SK-N-SH (cell line): ENCODE results near the gene ACOXL. TPM values are rescaled to one million over a fixed set of nuclear protein-coding genes. Genes with fewer than 3 reads are reported as not detected.

Source experiments
- CTCF ChIA-PET: fragments of 300-600, 350-600 bp; formaldehyde crosslinking; extraction: SDS; loops from one replicate; lab custom pipeline; 2021; lab: Yijun Ruan, JAX
- POLR2A ChIA-PET: fragments of 350-600 bp; sonication (Branson Sonifier 250); formaldehyde crosslinking; extraction: SDS; loops from one replicate; lab custom pipeline; 2020; ENCODE audit warnings: antibody characterized with exemption, inconsistent platforms; lab: Yijun Ruan, JAX
- DNase-seq: peaks from one replicate; pipeline ENCODE4 v3.0.0; 2012
- H2AFZ ChIP-seq: fragments of 200-600 bp; sonication (generic); 2 replicates; pipeline ENCODE4 v1.8.1; 2016; ENCODE audit warnings: antibody characterized with exemption, mild to moderate bottlenecking, low read depth
- H3F3A ChIP-seq: fragments of 200-600 bp; sonication (generic); replicated peaks from 2 replicates; pipeline ENCODE3; 2016; ENCODE audit warnings: antibody characterized with exemption, mild to moderate bottlenecking; ENCODE audit not compliant: insufficient read depth
- H3K27ac ChIP-seq, 2 experiments: fragments of 200-500 bp in 1 of 2; fragments of 200-600 bp in 1 of 2; sonication (Bioruptor generic) in 1 of 2; sonication (generic), shearing (Covaris generic) in 1 of 2; 2 replicates each; pipeline versions ENCODE4 v1.5.1 to v1.6.1; 2014 to 2016; ENCODE audit warnings: low read depth in 2 of 2, inconsistent platforms in 1 of 2, low read length in 1 of 2, mild to moderate bottlenecking in 1 of 2, mixed read lengths in 1 of 2
- H3K27me3 ChIP-seq: fragments of 200-600 bp; sonication (generic), shearing (Covaris generic); 2 replicates; pipeline ENCODE4 v1.6.1; 2016; ENCODE audit warnings: mixed run types; ENCODE audit not compliant: insufficient read depth
- H3K36me3 ChIP-seq, 2 experiments: fragments of 200-500 bp in 1 of 2; fragments of 200-600 bp in 1 of 2; sonication (Bioruptor generic) in 1 of 2; sonication (generic) in 1 of 2; replicated peaks in 1 of 2; 2 replicates each; pipeline versions ENCODE3 to v1.5.1; 2014 to 2016; ENCODE audit warnings: low read length in 1 of 2, mild to moderate bottlenecking in 1 of 2; ENCODE audit not compliant: insufficient read depth in 2 of 2, control insufficient read depth in 1 of 2
- H3K4me1 ChIP-seq, 2 experiments: fragments of 200-500 bp in 1 of 2; fragments of 200-600 bp in 1 of 2; sonication (Bioruptor generic) in 1 of 2; sonication (generic), shearing (Covaris generic) in 1 of 2; 2 replicates each; pipeline versions ENCODE4 v1.5.1 to v1.6.1; 2014 to 2016; ENCODE audit warnings: low read depth in 1 of 2, low read length in 1 of 2, mixed run types in 1 of 2; ENCODE audit not compliant: insufficient read depth in 2 of 2, control insufficient read depth in 1 of 2
- H3K4me2 ChIP-seq: fragments of 200-600 bp; sonication (generic), shearing (Covaris generic); 2 replicates; pipeline ENCODE4 v1.6.1; 2017; ENCODE audit warnings: mixed run types
- H3K4me3 ChIP-seq, 2 experiments: fragments of 200-500 bp in 1 of 2; fragments of 200-600 bp in 1 of 2; sonication (Bioruptor generic) in 1 of 2; sonication (generic), shearing (Covaris generic) in 1 of 2; 2 replicates each; pipeline versions ENCODE4 v1.5.1 to v1.8.1; 2014 to 2016; ENCODE audit warnings: low read depth in 2 of 2, inconsistent platforms in 1 of 2, low read length in 1 of 2, mild to moderate bottlenecking in 1 of 2, mixed read lengths in 1 of 2, moderate library complexity in 1 of 2
- H3K79me2 ChIP-seq: fragments of 200-600 bp; sonication (generic); 2 replicates; pipeline ENCODE4 v1.8.1; 2017; ENCODE audit warnings: mild to moderate bottlenecking; ENCODE audit not compliant: insufficient read depth
- H3K9ac ChIP-seq: fragments of 200-600 bp; sonication (generic); 2 replicates; pipeline ENCODE4 v1.6.1; 2017; ENCODE audit warnings: mixed run types
- H3K9me2 ChIP-seq: fragments of 200-600 bp; sonication (generic); 2 replicates; pipeline ENCODE4 v1.6.1; 2017; ENCODE audit warnings: mixed run types
- H3K9me3 ChIP-seq: fragments of 200-600 bp; sonication (generic); 2 replicates; pipeline ENCODE4 v1.6.1; 2017; ENCODE audit warnings: mixed run types, mild to moderate bottlenecking, moderate library complexity
- H4K20me1 ChIP-seq: fragments of 200-600 bp; sonication (generic); 2 replicates; pipeline ENCODE4 v1.6.1; 2017; ENCODE audit warnings: mild to moderate bottlenecking, mixed run types; ENCODE audit not compliant: insufficient read depth
- CHD2 ChIP-seq: fragments of 150-350 bp; IDR thresholded peaks from 2 replicates; pipeline ENCODE4 v1.6.1; 2018; ENCODE audit warnings: low read length; ENCODE audit not compliant: partially characterized antibody
- ELF1 ChIP-seq: IDR thresholded peaks from 2 replicates; pipeline ENCODE4 v1.4.0; 2012
- EP300 ChIP-seq, 2 experiments: IDR thresholded peaks; 2 replicates each; pipeline versions ENCODE4 v1.4.0 to v1.6.1; 2012; ENCODE audit warnings: borderline replicate concordance in 1 of 2, low read depth in 1 of 2, low read length in 1 of 2
- FOXM1 ChIP-seq: IDR thresholded peaks from 2 replicates; pipeline ENCODE4 v1.4.0; 2012; ENCODE audit warnings: low read depth, mild to moderate bottlenecking
- GATA2 ChIP-seq: sonication (generic); formaldehyde crosslinking; IDR thresholded peaks from 2 replicates; pipeline ENCODE4 v1.5.0; 2020; ENCODE audit warnings: mild to moderate bottlenecking, missing genetic modification reagents
- IRF3 ChIP-seq: fragments of 150-350 bp; IDR thresholded peaks from 2 replicates; pipeline ENCODE4 v1.6.1; 2016; ENCODE audit warnings: mild to moderate bottlenecking, low read depth, low read length
- NFIC ChIP-seq: IDR thresholded peaks from 2 replicates; pipeline ENCODE4 v1.4.0; 2012; ENCODE audit warnings: borderline replicate concordance
- NRF1 ChIP-seq: IDR thresholded peaks from 2 replicates; pipeline ENCODE4 v1.6.1; 2012; ENCODE audit warnings: low read depth, mild to moderate bottlenecking, low read length
- PBX3 ChIP-seq: IDR thresholded peaks from 2 replicates; pipeline ENCODE4; 2012
- POLR2AphosphoS5 ChIP-seq: IDR thresholded peaks from 2 replicates; pipeline ENCODE4 v1.6.1; 2012; ENCODE audit warnings: low read depth, low read length
- RAD21 ChIP-seq: IDR thresholded peaks from 2 replicates; pipeline ENCODE4 v1.6.1; 2012; ENCODE audit warnings: mild to moderate bottlenecking, low read length
- RCOR1 ChIP-seq: fragments of 150-350 bp; IDR thresholded peaks from 2 replicates; pipeline ENCODE4 v1.6.1; 2017; ENCODE audit warnings: antibody characterized with exemption, low read length
- RFX5 ChIP-seq: IDR thresholded peaks from 2 replicates; pipeline ENCODE4 v1.6.1; 2012; ENCODE audit warnings: mild to moderate bottlenecking, improper control_type of control experiment, low read length
- SIN3A ChIP-seq: IDR thresholded peaks from 2 replicates; pipeline ENCODE4 v1.6.1; 2012; ENCODE audit warnings: low read depth, mild to moderate bottlenecking, low read length, moderate library complexity, borderline replicate concordance
- USF1 ChIP-seq: IDR thresholded peaks from 2 replicates; pipeline ENCODE4 v1.4.0; 2012; ENCODE audit warnings: low read depth, borderline replicate concordance
- YY1 ChIP-seq: IDR thresholded peaks from 2 replicates; pipeline ENCODE4 v1.4.0; 2012; ENCODE audit warnings: low read depth, mild to moderate bottlenecking
- WGBS: methylation state at CpG from one replicate; pipeline ENCODE4 v1.1.6; 2017; ENCODE audit warnings: low lambda C conversion rate; 5-methylcytosine and 5-hydroxymethylcytosine counted together
- polyA plus RNA-seq, 3 experiments: library from polyadenylated mRNA; depleted of rRNA; stranded (reverse); fragments of >200 nt; gene quantifications; 2 replicates each; pipeline ENCODE4 v1.2.3, GENCODE V29; 2012
- TF ChIP-seq, protein P1 (sequence below): IDR thresholded peaks from 2 replicates; pipeline ENCODE4 v1.4.0; 2012; ENCODE audit warnings: low read depth, borderline replicate concordance
- TF ChIP-seq, protein P2 (sequence below): fragments of 200-600 bp; sonication (generic); IDR thresholded peaks from 2 replicates; pipeline ENCODE4 v1.6.1; 2017; ENCODE audit warnings: antibody characterized with exemption, mild to moderate bottlenecking, moderate library complexity

Gene ACOXL
- polyA plus RNA-seq, 1 of the 3 experiments (the other 2 are of a cell fraction), result not detected

- TF ChIP-seq IRF3, result no peak
- TF ChIP-seq, protein P1, sequence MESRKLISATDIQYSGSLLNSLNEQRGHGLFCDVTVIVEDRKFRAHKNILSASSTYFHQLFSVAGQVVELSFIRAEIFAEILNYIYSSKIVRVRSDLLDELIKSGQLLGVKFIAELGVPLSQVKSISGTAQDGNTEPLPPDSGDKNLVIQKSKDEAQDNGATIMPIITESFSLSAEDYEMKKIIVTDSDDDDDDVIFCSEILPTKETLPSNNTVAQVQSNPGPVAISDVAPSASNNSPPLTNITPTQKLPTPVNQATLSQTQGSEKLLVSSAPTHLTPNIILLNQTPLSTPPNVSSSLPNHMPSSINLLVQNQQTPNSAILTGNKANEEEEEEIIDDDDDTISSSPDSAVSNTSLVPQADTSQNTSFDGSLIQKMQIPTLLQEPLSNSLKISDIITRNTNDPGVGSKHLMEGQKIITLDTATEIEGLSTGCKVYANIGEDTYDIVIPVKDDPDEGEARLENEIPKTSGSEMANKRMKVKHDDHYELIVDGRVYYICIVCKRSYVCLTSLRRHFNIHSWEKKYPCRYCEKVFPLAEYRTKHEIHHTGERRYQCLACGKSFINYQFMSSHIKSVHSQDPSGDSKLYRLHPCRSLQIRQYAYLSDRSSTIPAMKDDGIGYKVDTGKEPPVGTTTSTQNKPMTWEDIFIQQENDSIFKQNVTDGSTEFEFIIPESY, result no peak
- no peak for TF ChIP-seq POLR2AphosphoS5
- TF ChIP-seq RAD21, result no peak
- TF ChIP-seq CHD2, result no peak
- TF ChIP-seq FOXM1, result no peak
- TF ChIP-seq SIN3A, result no peak
- no peak for TF ChIP-seq RCOR1
Observed at GRCh38 chr2:110783196-110783873, 51.0 kb downstream of the ACOXL start (continued).

- H3K27ac ChIP-seq, result no peak overlapping the region
- H4K20me1 ChIP-seq, result no peaks in the 10 kb centered on the region
- no peaks in the 10 kb centered on the region for H3K4me1 ChIP-seq
- H3K4me2 ChIP-seq, result no peak overlapping the region
- POLR2A ChIA-PET, result no interaction called here
- H3K27me3 ChIP-seq, result no peaks in the 10 kb centered on the region; the same call in 1 of the 2 replicates
- H3K36me3 ChIP-seq, result no peaks in the 10 kb centered on the region
- no peaks in the 10 kb centered on the region for H3K79me2 ChIP-seq
- 43% methylated on average over 10 of the region's 10 CpGs for WGBS
- no peaks in the 10 kb centered on the region for H3F3A ChIP-seq
- no peak overlapping the region for H2AFZ ChIP-seq
- H3K9me3 ChIP-seq, result no peaks in the 10 kb centered on the region
- TF ChIP-seq EP300 (IDR thresholded peaks at IDR 0.05; ENCODE audit: borderline replicate concordance in 1 of 2, low read depth in 1 of 2, low read length in 1 of 2), result no peak
- TF ChIP-seq, protein P2, sequence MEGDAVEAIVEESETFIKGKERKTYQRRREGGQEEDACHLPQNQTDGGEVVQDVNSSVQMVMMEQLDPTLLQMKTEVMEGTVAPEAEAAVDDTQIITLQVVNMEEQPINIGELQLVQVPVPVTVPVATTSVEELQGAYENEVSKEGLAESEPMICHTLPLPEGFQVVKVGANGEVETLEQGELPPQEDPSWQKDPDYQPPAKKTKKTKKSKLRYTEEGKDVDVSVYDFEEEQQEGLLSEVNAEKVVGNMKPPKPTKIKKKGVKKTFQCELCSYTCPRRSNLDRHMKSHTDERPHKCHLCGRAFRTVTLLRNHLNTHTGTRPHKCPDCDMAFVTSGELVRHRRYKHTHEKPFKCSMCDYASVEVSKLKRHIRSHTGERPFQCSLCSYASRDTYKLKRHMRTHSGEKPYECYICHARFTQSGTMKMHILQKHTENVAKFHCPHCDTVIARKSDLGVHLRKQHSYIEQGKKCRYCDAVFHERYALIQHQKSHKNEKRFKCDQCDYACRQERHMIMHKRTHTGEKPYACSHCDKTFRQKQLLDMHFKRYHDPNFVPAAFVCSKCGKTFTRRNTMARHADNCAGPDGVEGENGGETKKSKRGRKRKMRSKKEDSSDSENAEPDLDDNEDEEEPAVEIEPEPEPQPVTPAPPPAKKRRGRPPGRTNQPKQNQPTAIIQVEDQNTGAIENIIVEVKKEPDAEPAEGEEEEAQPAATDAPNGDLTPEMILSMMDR, result no peak
- TF ChIP-seq ELF1, result no peak
- no peak for TF ChIP-seq NRF1
- no peak for TF ChIP-seq RFX5
- TF ChIP-seq, protein P1, result no peak
- no peak for TF ChIP-seq GATA2 (CRISPR knock-in tag)
- TF ChIP-seq PBX3, result no peak
- no peak for TF ChIP-seq USF1
- no peak for TF ChIP-seq NFIC
- no peak for TF ChIP-seq YY1
- no peak overlapping the region for H3K9ac ChIP-seq
- H3K9me2 ChIP-seq, result no peaks in the 10 kb centered on the region
- DNase-seq, result no peak
- H3K4me3 ChIP-seq, result no peak overlapping the region
- CTCF ChIA-PET, result interaction anchor here (1.7 kb wide), 1 partner anchor 9 kb away, joined by 5 read pairs; no protein-coding TSS in a partner anchor
Observed at GRCh38 chr2:110784047-110784631, 51.8 kb downstream of the ACOXL start.
